ENCODE results near the gene TCF23. TPM values are rescaled to one million over a fixed set of nuclear protein-coding genes. Genes with fewer than 3 reads are reported as not detected.

TCF23 gene
- total RNA-seq, 2 donors from 2014 or later: not detected

GRCh38 chr2:27138111-27138510 lies 10.7 kb upstream of the TCF23 start:
- Histone ChIP-seq H3K27ac (ENCODE audit: low read depth, low read length) (no peak overlapping the region), H3K9me3 (ENCODE audit: control insufficient read depth, low read length) (no peaks in the 10 kb centered on the region), H3K36me3 (ENCODE audit: control insufficient read depth, insufficient read depth, low read length) (no peaks in the 10 kb centered on the region), H3K27me3 (ENCODE audit: control insufficient read depth, insufficient read depth, low read length, poor library complexity, severe bottlenecking) (peaks cover under 1% of the 10 kb centered on the region), H3K4me3 (ENCODE audit: low read length) (no peak overlapping the region), H3K9ac (ENCODE audit: extremely low read depth, low read length, poor library complexity, severe bottlenecking) (no peak overlapping the region), H3K4me1 (ENCODE audit: control insufficient read depth, insufficient read depth, low read length) (no peaks in the 10 kb centered on the region)
- Mint-ChIP-seq H3K9me3 (no peaks in the 10 kb centered on the region), H3K27me3 (ENCODE audit: insufficient read depth) (peaks cover 19% of the 10 kb centered on the region), H3K4me1 (peaks cover 7% of the 10 kb centered on the region), H3K27ac (no peak overlapping the region), H3K36me3 (ENCODE audit: low read depth) (peaks cover 3% of the 10 kb centered on the region), H3K4me3 (no peak overlapping the region)
- WGBS, 2 experiments (ENCODE audit: insufficient coverage in 1 of 2, insufficient read length in 1 of 2): 89 to 91% methylated on average over 6 to 7 of the region's 7 CpGs
- no peak for DNase-seq
- TF ChIP-seq CTCF (conservative IDR thresholded peaks at IDR 0.05): no peak

GRCh38 chr2:27139310-27139709 lies 9.5 kb upstream of the TCF23 start, which contains the start of gene PRR30:
PRR30 (minus strand) TSS chr2:27139410; CDS start chr2:27138329, 1,081 bp downstream.
- Histone ChIP-seq H3K27ac (ENCODE audit: low read depth, low read length) (no peak within 1 kb of the TSS), H3K9me3 (ENCODE audit: control insufficient read depth, low read length) (no peaks in the 10 kb centered on the region), H3K9ac (ENCODE audit: extremely low read depth, low read length, poor library complexity, severe bottlenecking) (no peak within 1 kb of the TSS), H3K4me1 (ENCODE audit: control insufficient read depth, insufficient read depth, low read length) (no peaks in the 10 kb centered on the region), H3K36me3 (ENCODE audit: control insufficient read depth, insufficient read depth, low read length) (no peaks in the 10 kb centered on the region), H3K27me3 (ENCODE audit: control insufficient read depth, insufficient read depth, low read length, poor library complexity, severe bottlenecking) (peaks cover 6% of the 10 kb centered on the region), H3K4me3 (ENCODE audit: low read length) (no peak within 1 kb of the TSS)
- no peak within 1 kb of the TSS for H3K4me3 Mint-ChIP-seq
- 91 to 92% methylated on average over 4 of the region's 4 CpGs for WGBS, 2 experiments (ENCODE audit: insufficient coverage in 1 of 2, insufficient read length in 1 of 2)
- no peaks in the 10 kb centered on the region for H3K4me1 Mint-ChIP-seq
- H3K27ac Mint-ChIP-seq: no peak within 1 kb of the TSS
- H3K36me3 Mint-ChIP-seq (ENCODE audit: low read depth): no peaks in the 10 kb centered on the region
- H3K27me3 Mint-ChIP-seq (ENCODE audit: insufficient read depth): peaks cover 25% of the 10 kb centered on the region
- H3K9me3 Mint-ChIP-seq: no peaks in the 10 kb centered on the region
- no peak for TF ChIP-seq CTCF (conservative IDR thresholded peaks at IDR 0.05)
- DNase-seq: no peak

DNA sequence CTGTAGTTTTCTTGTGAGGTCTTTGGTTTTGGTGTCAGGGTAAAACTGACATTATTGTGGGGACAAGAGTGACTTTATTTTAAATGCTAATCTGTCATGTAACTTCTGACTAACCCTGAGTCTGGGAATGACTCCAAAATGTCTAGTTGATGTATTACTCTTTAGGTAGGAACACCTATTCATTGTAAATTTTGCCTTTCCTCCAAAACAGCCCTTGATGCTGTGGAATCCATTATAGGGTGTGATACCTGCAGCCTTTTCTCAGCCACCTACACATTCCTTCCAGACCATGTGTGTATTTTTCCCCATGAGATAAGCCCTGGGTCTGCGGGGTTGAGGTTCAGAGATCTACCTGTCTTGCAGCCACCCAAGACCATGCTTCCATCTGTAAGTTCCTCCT lies 5.5 kb upstream of the TCF23 start:
- H3K36me3 Mint-ChIP-seq (ENCODE audit: low read depth): no peaks in the 10 kb centered on the region
- Histone ChIP-seq H3K4me1 (ENCODE audit: control insufficient read depth, insufficient read depth, low read length) (no peaks in the 10 kb centered on the region), H3K27ac (ENCODE audit: low read depth, low read length) (no peak overlapping the region), H3K36me3 (ENCODE audit: control insufficient read depth, insufficient read depth, low read length) (no peaks in the 10 kb centered on the region), H3K9me3 (ENCODE audit: control insufficient read depth, low read length) (no peaks in the 10 kb centered on the region), H3K27me3 (ENCODE audit: control insufficient read depth, insufficient read depth, low read length, poor library complexity, severe bottlenecking) (peaks cover 6% of the 10 kb centered on the region), H3K4me3 (ENCODE audit: low read length) (no peak overlapping the region), H3K9ac (ENCODE audit: extremely low read depth, low read length, poor library complexity, severe bottlenecking) (no peak overlapping the region)
- peaks cover 23% of the 10 kb centered on the region for H3K27me3 Mint-ChIP-seq (ENCODE audit: insufficient read depth)
- no peak for TF ChIP-seq CTCF (conservative IDR thresholded peaks at IDR 0.05)
- no peak for DNase-seq
- H3K4me3 Mint-ChIP-seq: no peak overlapping the region
- H3K9me3 Mint-ChIP-seq: no peaks in the 10 kb centered on the region
- no peak overlapping the region for H3K27ac Mint-ChIP-seq
- 86% methylated on average over 1 of the region's 1 CpG for WGBS, 2 experiments (ENCODE audit: insufficient coverage in 1 of 2, insufficient read length in 1 of 2)
- no peaks in the 10 kb centered on the region for H3K4me1 Mint-ChIP-seq

Measured in endodermal cell (in vitro differentiated cells).